ENCODE measurements around the gene CD59. TPM values are rescaled to one million over a fixed set of nuclear protein-coding genes. Genes with fewer than 3 reads are reported as not detected.
"Not testable (repeated sequence)": the region's sequence is repeated elsewhere in the genome, so short reads cannot be mapped to it uniquely, and the experiment has no call there.

Gene CD59
- total RNA-seq, 1 experiment from 2014 or later, result 1,281 TPM

- peak overlapping the region; percentile 77 for H3K4me3 Mint-ChIP-seq (ENCODE audit: low read depth, unreplicated experiment)
- intact Hi-C loops (cut with micrococcal nuclease; ENCODE audit: unreplicated experiment), result loop anchor here (2.0 kb wide), 1 partner anchor 19 kb away; no protein-coding TSS in a partner anchor
- DNase-seq, result no peak
- TF ChIP-seq CTCF (IDR thresholded peaks at IDR 0.05; ENCODE audit: unreplicated experiment), result no peak
- peaks cover 95% of the 10 kb centered on the region for H3K36me3 Mint-ChIP-seq (ENCODE audit: insufficient read depth, unreplicated experiment)
- peaks cover 54% of the 10 kb centered on the region for H3K4me1 Mint-ChIP-seq (ENCODE audit: low read depth, unreplicated experiment)
- TSS peak; percentile 65 for BruUV-seq (replicated peaks)
- no peaks in the 10 kb centered on the region for H3K27me3 Mint-ChIP-seq (ENCODE audit: unreplicated experiment)
- H3K9me3 Mint-ChIP-seq (ENCODE audit: low read depth, unreplicated experiment), result no peaks in the 10 kb centered on the region
- H3K27ac Mint-ChIP-seq (ENCODE audit: unreplicated experiment), result peak overlapping the region; percentile 85
- CTCF ChIA-PET, result interaction anchor here (1.9 to 3.5 kb wide), 2 partner anchors 16 to 36 kb away, joined by 4 to 15 read pairs; no protein-coding TSS in a partner anchor
These were observed 4.3 kb downstream of the CD59 start for GRCh38 chr11:33731723-33732531.

- TF ChIP-seq CTCF (IDR thresholded peaks at IDR 0.05; ENCODE audit: unreplicated experiment), result no peak
- intact Hi-C loops (cut with micrococcal nuclease; ENCODE audit: unreplicated experiment), result loop anchor here (2.0 kb wide), 1 partner anchor 18 kb away; no protein-coding TSS in a partner anchor
These were observed 5.5 kb downstream of the CD59 start for GRCh38 chr11:33730716-33731115.

GRCh38 chr11:33729072-33729664, 7.1 kb downstream of the CD59 start:
- peaks cover 93% of the 10 kb centered on the region for H3K36me3 Mint-ChIP-seq (ENCODE audit: insufficient read depth, unreplicated experiment)

More at GRCh38 chr11:33730716-33731115, 5.5 kb downstream of the CD59 start:
- CTCF ChIA-PET, result interaction anchor here (1.9 kb wide), 1 partner anchor 34 kb away, joined by 4 read pairs; no protein-coding TSS in a partner anchor
- H3K27me3 Mint-ChIP-seq (ENCODE audit: unreplicated experiment), result no peaks in the 10 kb centered on the region
- H3K36me3 Mint-ChIP-seq (ENCODE audit: insufficient read depth, unreplicated experiment), result peaks cover 93% of the 10 kb centered on the region
- peak overlapping the region; percentile 85 for H3K27ac Mint-ChIP-seq (ENCODE audit: unreplicated experiment)
- BruUV-seq (replicated peaks), result no TSS peak
- peak overlapping the region; percentile 77 for H3K4me3 Mint-ChIP-seq (ENCODE audit: low read depth, unreplicated experiment)
- no peaks in the 10 kb centered on the region for H3K9me3 Mint-ChIP-seq (ENCODE audit: low read depth, unreplicated experiment)
- H3K4me1 Mint-ChIP-seq (ENCODE audit: low read depth, unreplicated experiment), result peaks cover 63% of the 10 kb centered on the region
- DNase-seq, result no peak

GRCh38 chr11:33727539-33727938, 8.7 kb downstream of the CD59 start:
- DNase-seq; intact Hi-C loops (cut with micrococcal nuclease; ENCODE audit: unreplicated experiment); H3K9me3 Mint-ChIP-seq (ENCODE audit: low read depth, unreplicated experiment); H3K27me3 Mint-ChIP-seq (ENCODE audit: unreplicated experiment); BruUV-seq (replicated peaks); CTCF ChIA-PET: not testable (repeated sequence)
- Mint-ChIP-seq H3K4me1 (ENCODE audit: low read depth, unreplicated experiment) (peaks cover 89% of the 10 kb centered on the region), H3K4me3 (ENCODE audit: low read depth, unreplicated experiment) (peak overlapping the region; percentile 49), H3K36me3 (ENCODE audit: insufficient read depth, unreplicated experiment) (peaks cover 93% of the 10 kb centered on the region), H3K27ac (ENCODE audit: unreplicated experiment) (peak overlapping the region; percentile 18)

More at GRCh38 chr11:33729072-33729664, 7.1 kb downstream of the CD59 start:
- CTCF ChIA-PET; BruUV-seq (replicated peaks); intact Hi-C loops (cut with micrococcal nuclease; ENCODE audit: unreplicated experiment); H3K27me3 Mint-ChIP-seq (ENCODE audit: unreplicated experiment); DNase-seq; H3K9me3 Mint-ChIP-seq (ENCODE audit: low read depth, unreplicated experiment): not testable (repeated sequence)
- Mint-ChIP-seq H3K27ac (ENCODE audit: unreplicated experiment) (peak overlapping the region; percentile 64), H3K4me3 (ENCODE audit: low read depth, unreplicated experiment) (peak overlapping the region; percentile 49), H3K4me1 (ENCODE audit: low read depth, unreplicated experiment) (peaks cover 78% of the 10 kb centered on the region)

GRCh38 chr11:33725496-33725895, 10.7 kb downstream of the CD59 start:
- H3K27ac Mint-ChIP-seq (ENCODE audit: unreplicated experiment), result peak overlapping the region; percentile 83
- no peak for DNase-seq
- H3K4me3 Mint-ChIP-seq (ENCODE audit: low read depth, unreplicated experiment), result peak overlapping the region; percentile 49
- intact Hi-C loops (cut with micrococcal nuclease; ENCODE audit: unreplicated experiment), result no loop called here
- no TSS peak for BruUV-seq (replicated peaks)
- peaks cover 96% of the 10 kb centered on the region for H3K36me3 Mint-ChIP-seq (ENCODE audit: insufficient read depth, unreplicated experiment)
- no peaks in the 10 kb centered on the region for H3K9me3 Mint-ChIP-seq (ENCODE audit: low read depth, unreplicated experiment)
- no peaks in the 10 kb centered on the region for H3K27me3 Mint-ChIP-seq (ENCODE audit: unreplicated experiment)
- no peak for TF ChIP-seq CTCF (IDR thresholded peaks at IDR 0.05; ENCODE audit: unreplicated experiment)
- peaks cover 97% of the 10 kb centered on the region for H3K4me1 Mint-ChIP-seq (ENCODE audit: low read depth, unreplicated experiment)
- CTCF ChIA-PET, result interaction anchor here (1.0 to 1.3 kb wide), 3 partner anchors 9 to 33 kb away, joined by 3 to 4 read pairs (median 3); no protein-coding TSS in a partner anchor
